Choroid plexus epithelial cell (primary cell): Measurements from ENCODE around the gene ACSL1.
"Not testable (repeated sequence)": the region's sequence is repeated elsewhere in the genome, so short reads cannot be mapped to it uniquely, and the experiment has no call there.

Source experiments
- DNase-seq: peaks from one replicate; pipeline ENCODE4 v3.0.0-alpha.2; 2010; ENCODE audit warnings: low read depth
- H3K4me3 ChIP-seq: 2 replicates; pipeline ENCODE4 v1.5.1; 2011; ENCODE audit warnings: low read depth, mild to moderate bottlenecking, control low read depth, low read length, moderate library complexity
- CTCF ChIP-seq: conservative IDR thresholded peaks from 2 replicates; pipeline ENCODE4 v1.5.1; 2011; ENCODE audit warnings: low read depth, mild to moderate bottlenecking, control low read depth, inconsistent platforms, low read length, moderate library complexity

The ACSL1 gene

GRCh38 chr4:184782731-184783373, 42.9 kb downstream of the ACSL1 start:
- no peak for DNase-seq
- no peak overlapping the region for H3K4me3 ChIP-seq
- no peak for TF ChIP-seq CTCF

- DNase-seq, H3K4me3 ChIP-seq: not testable (repeated sequence)
Measured at GRCh38 chr4:184779160-184779559, 46.6 kb downstream of the ACSL1 start.

GRCh38 chr4:184778325-184778724, 47.4 kb downstream of the ACSL1 start:
- no peak for TF ChIP-seq CTCF
- DNase-seq, result no peak
- no peak overlapping the region for H3K4me3 ChIP-seq

GRCh38 chr4:184776821-184777220, 48.9 kb downstream of the ACSL1 start:
- DNase-seq, result no peak
- no peak for TF ChIP-seq CTCF

GRCh38 chr4:184775854-184776555, 49.8 kb downstream of the ACSL1 start:
- DNase-seq, result no peak
- TF ChIP-seq CTCF, result no peak
- H3K4me3 ChIP-seq, result no peak overlapping the region

More at GRCh38 chr4:184776821-184777220, 48.9 kb downstream of the ACSL1 start:
- no peak overlapping the region for H3K4me3 ChIP-seq

GRCh38 chr4:184774152-184774551, 51.6 kb downstream of the ACSL1 start:
- no peak overlapping the region for H3K4me3 ChIP-seq
- no peak for DNase-seq
- TF ChIP-seq CTCF, result no peak

- TF ChIP-seq CTCF, result no peak
- no peak overlapping the region for H3K4me3 ChIP-seq
- no peak for DNase-seq
Measured at GRCh38 chr4:184771416-184771815, 54.4 kb downstream of the ACSL1 start.
